HL-60 (cell line): ENCODE data around the gene EGFL6.

Experiments
- CTCF ChIP-seq: IDR thresholded peaks from one replicate; pipeline ENCODE4 v1.5.1; 2011; ENCODE audit warnings: low read length, control low read depth, inconsistent platforms; ENCODE audit not compliant: insufficient read depth
- POLR2AphosphoS5 ChIP-seq: IDR thresholded peaks from 2 replicates; pipeline ENCODE4 v1.6.1; 2012; ENCODE audit warnings: low read depth
- SPI1 ChIP-seq: IDR thresholded peaks from 2 replicates; pipeline ENCODE4 v1.6.1; 2012; ENCODE audit warnings: low read depth, mild to moderate bottlenecking, borderline replicate concordance

GRCh38 chrX:13590207-13590606, 20.8 kb downstream of the EGFL6 start:
- TF ChIP-seq CTCF (no peak), POLR2AphosphoS5 (no peak), SPI1 (no peak)
